ENCODE data around the gene KLRF1.

The KLRF1 gene, protein sequence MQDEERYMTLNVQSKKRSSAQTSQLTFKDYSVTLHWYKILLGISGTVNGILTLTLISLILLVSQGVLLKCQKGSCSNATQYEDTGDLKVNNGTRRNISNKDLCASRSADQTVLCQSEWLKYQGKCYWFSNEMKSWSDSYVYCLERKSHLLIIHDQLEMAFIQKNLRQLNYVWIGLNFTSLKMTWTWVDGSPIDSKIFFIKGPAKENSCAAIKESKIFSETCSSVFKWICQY

DNA sequence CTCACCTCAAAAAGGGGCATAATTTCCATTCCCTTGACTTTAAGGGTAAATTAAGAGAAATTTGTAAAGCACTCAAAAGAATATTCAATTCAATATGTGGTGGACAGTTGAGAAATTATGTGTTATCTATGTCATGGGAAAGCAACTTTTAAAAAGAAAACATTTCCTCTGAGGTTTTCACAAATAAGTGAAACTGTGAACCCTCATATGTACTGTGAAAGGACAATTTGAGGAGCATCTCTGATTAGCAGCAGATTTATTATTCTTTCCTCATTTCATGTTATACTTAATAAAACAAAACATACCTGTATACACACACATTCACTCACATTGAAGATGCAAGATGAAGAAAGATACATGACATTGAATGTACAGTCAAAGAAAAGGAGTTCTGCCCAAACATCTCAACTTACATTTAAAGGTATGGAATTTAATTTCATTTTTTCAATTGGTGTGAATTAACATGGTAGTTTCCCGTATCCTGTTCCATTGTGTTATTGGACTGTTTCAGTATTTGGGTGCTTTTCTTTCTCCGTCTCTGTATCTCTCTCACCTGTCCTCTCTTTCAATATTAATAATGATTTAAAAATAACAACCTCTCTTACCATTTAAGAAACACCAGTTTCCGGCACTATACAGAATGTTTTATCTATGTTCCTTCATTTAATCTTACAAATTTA, at the start of gene KLRF1:
Gene KLRF1 (plus strand): TSS at position 273 of the 680 bp plus-strand sequence. CDS start 64 bp downstream, at position 337.
- DNase-seq (ENCODE audit: low read depth): no peak

DNA sequence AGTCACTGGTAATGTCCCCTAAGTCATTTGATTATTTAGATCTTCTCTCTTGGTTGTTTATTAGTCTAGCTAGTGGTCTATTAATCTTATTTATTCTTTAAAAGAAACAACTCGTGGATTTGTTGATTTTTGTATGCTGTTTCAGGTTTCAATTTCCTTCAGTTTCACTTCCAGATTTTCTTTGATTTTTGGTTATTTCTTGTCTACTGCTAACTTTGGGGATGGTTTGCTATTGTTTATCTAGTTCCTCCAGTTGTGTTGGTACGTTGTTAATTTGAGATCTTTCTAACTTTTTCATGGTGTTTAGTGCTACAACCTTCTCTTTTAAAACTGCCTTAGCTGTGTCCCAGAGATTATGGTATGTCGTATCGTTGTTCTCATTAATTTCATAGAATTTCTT, 48.1 kb upstream of the KLRF1 start:
- DNase-seq (ENCODE audit: low read depth): no peak

DNA sequence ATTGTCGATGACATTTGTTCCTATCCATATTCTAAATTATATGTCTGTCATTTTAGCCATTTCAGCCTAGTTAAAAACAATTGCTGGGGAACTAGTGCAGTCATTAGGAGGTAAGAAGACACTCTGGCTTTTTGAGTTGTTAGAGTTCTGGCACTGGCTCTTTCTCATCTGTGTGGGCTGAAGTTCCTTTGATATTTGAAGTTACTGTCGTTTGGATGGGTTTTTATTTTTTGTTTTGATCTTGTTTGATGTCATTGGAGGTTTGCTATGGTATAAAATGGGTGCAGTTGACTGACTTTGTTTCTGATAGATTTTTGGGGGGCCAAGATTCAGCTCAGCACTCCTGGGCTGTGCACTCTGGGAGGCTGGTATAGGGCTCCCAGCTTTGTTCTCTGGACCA, 45.9 kb upstream of the KLRF1 start:
- DNase-seq (ENCODE audit: low read depth): no peak

DNA sequence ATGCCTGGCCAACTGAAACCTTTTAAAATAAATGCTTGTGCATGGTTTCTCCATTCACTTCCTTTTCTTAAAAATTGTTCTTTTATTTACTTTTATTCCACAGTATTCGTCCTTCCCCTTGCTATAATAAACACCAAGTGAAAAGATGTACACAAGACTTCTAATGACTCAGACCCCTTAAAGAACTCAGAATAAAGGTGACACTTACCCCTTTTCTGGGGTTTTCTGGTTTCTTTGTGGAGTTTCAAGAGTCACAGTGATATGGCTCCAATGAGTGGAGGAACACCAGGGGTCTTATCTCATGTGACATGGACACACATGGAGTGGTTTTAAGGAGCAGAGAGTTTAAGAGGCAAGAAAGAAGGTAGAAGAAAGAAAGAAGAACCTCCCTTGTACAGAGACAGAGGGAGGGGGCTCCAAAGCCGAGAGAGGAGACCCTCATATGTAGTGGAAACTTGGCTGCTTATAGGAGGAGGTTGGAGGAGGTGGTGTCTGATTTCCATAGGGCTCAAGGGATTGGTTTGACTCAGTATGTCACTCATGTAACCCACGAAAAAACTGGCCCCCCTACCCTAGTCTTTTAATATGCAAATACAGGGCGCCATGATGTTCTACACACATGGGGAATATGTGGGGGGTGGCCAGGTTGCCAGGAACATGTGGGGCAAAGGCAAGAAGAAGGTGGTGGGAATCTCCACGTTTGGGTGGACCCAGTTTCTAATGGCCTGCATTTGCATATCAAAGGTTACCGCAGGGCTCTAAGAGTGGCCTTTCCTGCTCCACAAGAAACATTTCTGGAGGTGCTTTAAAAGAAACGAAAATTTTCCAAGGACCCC, 44.5 kb upstream of the KLRF1 start:
- no peak for DNase-seq (ENCODE audit: low read depth)

DNA sequence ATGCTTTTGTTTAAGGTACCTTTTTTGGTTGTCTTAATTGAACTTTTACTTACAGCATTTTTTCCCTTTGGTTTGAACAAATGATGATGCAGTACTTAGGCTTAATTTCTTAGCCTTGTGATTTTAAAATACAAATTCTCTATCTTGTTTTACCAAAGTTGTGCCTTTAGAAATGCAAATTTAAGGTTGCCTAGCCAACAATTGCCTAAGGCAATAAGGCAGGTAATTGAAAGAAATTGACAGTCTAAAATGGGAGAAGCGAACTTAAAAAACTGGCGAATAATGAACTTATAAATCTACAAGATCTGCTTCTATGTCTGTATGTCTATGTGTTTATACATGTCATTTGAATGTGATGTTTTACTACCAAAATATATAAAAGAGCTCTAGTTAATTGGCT, 43.0 kb upstream of the KLRF1 start:
- no peak for DNase-seq (ENCODE audit: low read depth)

DNA sequence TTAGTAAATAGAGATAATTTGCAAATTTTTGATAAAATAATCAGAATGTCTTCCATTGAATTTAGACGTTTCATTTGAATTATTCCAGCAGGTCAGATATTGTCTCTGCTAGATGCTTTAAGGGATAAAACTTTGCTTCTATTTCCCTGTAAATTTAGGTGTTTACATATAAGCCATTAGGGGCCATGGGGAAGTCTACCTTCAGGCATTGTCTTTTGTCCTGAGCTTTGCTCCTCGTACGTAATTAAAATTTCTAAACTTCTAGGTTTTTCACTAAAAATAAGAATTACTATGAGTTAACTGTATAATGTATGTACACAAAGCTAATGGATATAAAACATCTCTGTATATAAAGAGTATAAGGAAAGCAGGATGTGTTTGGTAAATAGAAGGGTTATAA, 42.5 kb upstream of the KLRF1 start:
- DNase-seq (ENCODE audit: low read depth): no peak

DNA sequence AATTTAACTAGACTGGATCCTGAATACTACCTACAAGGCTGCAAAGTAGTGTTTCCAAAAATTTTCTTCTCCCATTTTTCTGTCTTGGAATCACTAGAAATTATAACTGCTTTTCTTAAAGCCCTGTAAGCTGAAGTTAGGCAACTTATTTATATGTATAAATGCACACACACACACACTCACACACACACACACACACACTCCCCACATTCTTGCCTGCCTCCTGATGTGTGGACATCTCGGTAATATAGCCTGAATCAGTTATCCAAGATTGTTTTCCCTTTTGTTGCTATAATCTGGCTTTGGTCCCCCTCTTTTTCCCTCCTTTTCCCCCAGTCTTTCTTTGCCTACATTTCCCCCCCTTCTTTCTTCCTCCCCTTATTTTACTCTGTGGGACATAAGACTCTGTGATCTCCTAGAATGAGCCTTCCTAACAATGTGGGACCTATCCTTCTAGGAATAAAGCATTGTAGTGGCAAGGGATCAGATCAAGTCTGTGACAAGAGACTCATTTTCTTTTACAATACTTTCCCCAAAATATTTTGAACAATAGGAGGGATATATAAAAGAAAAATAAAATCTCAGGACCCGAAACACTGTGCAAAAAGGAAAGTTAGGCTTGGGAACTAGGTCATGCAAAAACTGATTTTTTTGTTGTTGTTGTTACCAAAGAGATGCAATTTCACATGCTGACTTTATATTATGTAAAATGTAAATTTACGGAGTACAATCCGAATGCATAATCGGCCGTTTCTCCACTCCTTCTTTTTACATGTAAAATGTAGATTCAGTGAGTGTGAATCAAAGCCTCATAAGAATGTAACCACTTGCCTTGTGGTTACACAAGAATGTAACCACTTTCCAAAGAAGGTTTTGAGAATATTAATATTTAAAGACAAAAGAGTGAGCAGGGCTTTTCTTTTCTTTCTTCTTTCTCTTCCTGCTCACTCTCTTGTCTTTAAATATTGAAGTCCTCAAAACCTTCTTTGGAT, 40.3 kb upstream of the KLRF1 start:
- DNase-seq (ENCODE audit: low read depth): no peak

DNA sequence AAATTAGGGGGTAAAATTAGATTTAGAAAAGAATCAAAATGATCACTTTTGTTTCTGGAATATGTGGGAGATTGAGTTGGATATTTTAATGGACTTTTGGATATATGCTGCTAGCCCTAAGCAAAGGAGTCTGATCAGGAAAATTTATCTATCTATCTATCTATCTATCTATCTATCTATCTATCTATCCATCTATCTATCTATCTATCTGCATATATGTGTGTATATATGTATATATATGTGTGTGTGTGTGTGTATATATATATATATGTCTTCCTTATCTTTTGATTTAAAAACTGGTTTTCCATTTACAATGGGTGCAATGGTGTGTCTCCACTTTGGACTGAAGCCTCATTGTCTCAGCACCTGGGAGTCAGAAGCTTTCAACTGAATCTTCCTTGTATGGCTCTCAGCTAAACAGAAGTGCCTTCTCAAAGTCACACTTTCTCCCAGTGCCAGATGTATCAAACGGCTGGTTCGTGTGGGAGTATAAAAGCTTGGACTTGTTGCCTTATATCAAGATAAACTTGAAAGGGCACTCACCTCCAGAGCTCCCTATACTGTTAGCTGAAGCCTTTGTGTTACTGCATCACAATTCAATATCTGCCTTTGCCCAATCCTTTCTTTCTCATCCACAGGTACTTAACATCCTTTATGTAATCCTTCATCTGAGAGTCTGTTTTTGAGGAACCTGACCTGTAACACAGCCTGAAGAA, 34.9 kb upstream of the KLRF1 start:
- no peak for DNase-seq (ENCODE audit: low read depth)

DNA sequence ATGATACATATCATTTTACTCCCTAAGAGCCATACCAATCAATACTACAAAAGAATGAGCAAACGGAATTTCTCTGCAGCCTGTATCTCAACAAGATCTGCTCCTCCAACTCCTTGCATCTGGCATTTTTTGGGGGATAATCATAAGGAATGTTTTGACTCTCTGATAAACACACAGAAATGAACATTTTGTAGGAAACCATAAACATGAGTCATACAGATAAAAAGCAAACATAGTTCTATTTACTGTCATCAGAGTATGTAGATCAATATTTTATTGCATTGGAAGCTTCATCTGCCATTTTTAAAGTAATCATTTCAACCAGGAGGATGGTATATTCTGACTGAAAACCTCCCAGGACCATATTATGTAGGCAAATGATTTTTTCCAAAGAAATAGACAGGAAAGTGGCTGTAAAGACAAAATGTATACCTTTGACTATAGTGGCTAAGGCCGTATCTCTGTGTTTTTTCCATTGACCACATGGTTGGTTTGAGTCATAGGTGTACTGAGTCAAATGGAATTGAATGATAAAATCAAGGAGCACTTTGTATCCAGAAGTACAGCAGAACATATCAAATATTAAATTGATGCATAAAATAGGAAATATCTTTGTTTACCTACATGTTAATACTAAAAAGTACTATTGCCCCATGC, 34.2 kb upstream of the KLRF1 start:
- no peak for DNase-seq (ENCODE audit: low read depth)

DNA sequence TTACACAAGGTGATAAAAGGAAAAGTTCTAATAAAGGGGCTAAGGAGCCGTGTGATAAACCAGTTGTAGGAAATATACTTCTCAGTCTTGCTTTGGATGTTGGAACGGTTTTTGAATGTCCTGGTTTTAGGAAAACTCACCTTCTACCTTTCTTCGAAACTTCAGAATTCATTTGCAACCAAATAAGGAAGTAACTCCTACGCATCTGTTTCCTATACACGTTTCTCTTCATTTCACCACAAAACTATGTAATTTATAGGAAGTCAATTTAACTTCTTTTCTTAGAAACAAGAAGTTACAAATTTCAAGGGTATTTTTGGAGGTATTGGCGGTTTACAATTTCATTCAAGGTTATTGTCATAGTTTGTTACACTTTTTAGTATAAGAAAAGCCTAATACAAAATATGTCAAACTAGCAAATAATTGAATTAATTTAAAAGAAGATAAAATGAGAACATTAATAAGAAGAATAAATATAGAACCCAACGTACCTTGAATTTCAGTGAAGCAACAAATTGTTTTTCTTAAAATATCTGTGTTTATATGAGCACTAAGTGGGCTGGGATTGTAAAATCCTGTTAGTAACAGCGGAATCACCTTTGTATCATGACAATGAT, 33.4 kb upstream of the KLRF1 start:
- no peak for DNase-seq (ENCODE audit: low read depth)

DNA sequence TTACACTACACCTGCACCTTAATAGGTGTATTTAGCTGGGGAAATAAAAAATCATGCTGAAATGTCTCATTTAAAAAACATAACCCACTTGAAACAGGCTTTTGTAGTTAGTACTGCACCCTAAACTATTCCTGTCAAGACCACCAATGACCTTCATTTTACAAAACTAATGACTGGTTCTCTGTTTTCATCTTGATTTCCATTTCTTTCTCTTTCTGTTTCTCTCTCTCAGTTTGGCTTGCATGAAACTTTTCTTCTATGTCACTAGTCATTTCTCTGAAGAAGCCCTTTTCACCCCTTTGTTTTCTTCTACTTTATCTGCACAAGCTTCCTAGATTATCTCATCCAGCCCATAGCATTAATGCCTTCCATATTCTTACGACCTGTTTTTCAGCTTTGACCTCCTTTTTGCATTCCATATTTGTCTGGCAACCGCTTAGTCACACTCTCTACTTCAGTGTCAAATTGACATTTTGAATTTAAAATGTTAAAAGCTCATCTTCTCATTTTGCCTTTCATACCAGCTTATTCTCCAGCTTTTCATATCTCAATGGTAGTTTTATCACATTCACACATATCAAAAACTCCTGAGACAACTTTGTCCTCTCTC, 32.7 kb upstream of the KLRF1 start:
- DNase-seq (ENCODE audit: low read depth): no peak

DNA sequence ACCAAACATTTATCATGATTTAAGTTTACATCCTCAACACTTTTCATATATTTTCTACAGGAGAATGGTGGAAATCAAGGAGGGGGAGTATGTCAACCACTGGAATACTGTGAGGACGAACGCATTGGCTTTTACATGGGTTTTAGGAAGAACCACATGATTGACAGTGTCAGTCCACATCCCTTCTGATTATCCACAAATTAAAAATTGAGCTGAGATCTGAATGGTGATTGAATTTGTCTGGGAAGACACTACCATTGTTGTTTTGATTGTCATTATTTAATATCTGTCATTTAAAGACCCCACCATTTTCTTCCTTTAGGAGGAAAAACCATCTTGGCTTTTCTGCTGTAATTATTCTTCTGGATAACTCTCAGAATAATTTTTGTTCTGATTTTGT, 31.3 kb upstream of the KLRF1 start:
- no peak for DNase-seq (ENCODE audit: low read depth)

DNA sequence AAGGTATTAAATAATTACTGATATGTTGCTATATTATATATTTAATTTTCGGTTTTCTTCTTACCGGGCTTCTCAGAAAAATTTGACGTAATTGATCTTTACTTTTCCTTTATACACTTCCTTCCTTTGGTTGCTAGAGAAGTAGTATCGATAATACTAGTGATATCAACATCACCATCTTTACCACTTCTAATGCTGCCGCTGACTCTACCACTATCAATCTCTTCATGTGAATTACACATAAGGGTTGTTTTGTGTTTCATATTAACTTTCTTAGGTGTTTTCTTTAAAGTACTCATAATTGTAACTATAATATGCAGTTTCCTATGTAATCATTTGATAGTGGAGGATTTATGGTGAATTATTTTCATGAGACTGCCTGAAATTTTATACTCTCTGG, 30.9 kb upstream of the KLRF1 start:
- no peak for DNase-seq (ENCODE audit: low read depth)

DNA sequence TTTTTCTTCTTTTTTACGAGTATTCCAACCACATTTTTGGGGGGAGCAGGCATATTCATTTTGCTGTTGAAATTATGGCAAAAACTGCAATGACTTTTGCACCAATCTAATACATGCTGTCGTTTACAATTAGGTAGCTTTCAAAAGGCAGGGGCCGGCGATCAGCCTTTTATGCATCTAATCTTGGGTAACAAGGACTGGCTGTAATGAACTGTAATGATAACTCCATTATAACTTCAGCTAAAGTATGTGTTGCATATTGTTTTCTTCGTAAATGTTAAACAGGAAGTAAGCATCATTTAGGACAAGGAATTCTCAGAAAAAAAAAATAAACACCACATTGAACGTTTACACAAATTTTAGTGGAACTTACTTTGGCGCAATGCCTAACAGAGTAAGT, 30.3 kb upstream of the KLRF1 start:
- no peak for DNase-seq (ENCODE audit: low read depth)

DNA sequence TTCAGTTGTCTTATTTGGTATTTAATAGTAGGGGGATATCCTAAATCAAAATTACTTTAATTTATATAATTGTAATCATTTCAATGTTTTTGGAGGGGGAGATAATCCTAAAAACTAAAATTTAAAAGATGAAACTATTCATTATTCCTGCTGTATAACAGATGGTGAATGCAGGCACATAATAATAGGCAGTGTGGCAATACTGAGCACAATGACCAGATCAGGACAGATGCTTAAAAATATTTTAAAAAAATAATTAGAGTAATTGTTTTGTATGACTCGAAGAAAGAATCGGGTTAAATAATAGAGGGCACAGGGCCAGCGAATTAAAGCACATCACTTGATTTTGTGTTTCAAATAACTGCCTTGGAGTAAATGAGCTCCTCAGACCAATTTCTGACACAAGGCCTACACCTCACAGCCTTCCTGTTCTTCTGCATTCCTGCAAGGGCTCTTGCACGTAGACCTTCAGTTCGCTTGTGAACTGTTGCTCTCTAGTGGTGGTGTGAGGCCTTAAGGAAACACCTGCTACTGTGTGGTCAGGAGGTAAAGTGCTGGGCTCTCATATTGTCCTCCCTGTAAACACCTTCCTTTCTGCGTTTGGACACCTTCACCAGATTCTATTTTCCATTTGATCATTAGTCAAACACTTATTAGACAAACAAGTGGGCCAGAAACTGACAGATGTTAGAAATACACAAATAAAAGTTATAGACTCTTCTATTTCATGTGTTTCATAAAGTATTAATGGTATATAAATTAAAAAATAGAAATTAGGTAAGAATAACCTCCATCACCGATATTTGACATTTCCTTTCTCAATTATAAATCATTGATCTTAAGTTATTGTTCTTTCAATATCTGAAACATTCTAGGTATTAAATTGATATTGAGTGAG, 29.3 kb upstream of the KLRF1 start:
- peak; percentile 32 for DNase-seq (ENCODE audit: low read depth)

DNA sequence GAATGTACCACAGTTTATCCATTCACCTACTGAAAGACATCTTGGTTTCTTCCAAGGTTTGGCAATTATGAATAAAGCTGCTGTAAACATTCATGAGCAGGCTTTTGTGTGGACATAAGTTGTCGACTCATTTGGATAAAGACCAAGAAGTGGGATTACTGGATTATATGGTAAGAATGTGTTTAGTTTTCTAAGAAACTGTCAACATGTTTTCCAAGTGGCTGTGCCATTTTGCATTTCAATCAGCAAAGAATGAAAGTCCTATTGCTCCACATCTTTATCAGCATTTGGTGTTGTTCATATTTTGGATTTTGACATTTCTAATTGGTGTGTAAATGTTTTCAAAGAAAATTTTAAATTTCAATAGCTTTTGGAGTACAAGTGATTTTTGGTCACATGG, 27.3 kb upstream of the KLRF1 start:
- no peak for DNase-seq (ENCODE audit: low read depth)

DNA sequence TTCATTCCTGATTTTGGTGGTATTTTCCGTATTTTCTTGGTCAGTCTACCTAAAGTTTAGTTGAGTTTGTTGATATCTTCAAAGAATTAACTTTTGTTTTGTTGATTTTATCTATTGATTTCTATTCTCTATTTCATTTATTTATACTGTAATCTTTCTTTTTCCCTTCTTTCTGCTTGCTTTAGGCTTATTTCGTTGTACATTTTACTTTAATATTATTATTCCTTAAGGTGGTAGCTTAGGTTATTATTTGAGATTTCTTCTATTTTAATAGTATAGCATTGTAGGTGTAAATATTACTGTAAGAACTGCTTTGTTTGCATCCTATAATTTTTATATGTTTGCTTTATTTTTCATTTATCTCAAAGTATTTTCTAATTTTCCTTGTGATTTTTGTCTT, 21.4 kb upstream of the KLRF1 start:
- no peak for DNase-seq (ENCODE audit: low read depth)

DNA sequence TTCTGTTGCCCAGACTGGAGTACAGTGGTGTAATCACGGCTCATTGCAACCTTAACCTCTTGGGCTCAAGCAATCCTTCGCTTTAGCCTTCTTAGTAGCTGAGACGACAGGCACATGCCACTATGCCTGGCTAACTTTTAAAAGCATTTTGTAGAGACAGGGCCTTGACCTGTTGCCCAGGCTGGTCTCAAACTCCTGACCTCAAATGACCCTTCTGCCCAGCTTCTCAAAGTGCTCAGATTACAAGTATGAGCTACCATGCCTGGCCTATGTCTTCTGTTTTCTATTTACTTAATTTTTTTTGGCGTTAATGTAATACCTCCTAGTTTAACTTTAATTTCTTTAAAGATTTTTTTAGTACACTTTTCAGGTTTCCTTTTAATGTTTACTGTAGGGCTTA, 20.6 kb upstream of the KLRF1 start:
- DNase-seq (ENCODE audit: low read depth): no peak

DNA sequence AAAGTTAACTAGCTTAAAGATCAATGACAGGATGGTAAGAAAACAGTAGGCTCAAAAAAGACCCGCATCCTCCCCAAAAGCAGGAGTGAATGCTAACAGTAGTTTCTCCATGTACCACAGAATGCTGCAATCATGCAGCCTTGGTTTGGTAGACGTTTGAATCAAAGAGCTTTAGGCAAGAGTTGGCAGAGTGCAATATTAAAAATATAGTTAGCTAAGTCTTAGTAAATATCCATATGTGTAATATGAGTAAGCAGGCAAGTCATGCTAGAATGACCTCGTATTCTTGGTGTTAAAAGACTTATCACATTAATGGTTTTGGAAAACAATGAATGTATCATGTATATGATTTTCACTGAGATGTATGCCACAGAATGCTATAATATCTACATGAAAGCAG, 18.8 kb upstream of the KLRF1 start:
- DNase-seq (ENCODE audit: low read depth): no peak
